Trophoblast cell (in vitro differentiated cells and primary cell): ENCODE data around the gene CAMTA2.

ENCODE experiments used
- DNase-seq, 2 donors: peaks; one replicate each; pipeline ENCODE4 v3.0.0-alpha.2; 2016
- H2AFZ ChIP-seq: 2 replicates; pipeline ENCODE4 v1.6.1; 2013; ENCODE audit warnings: low read length, moderate library complexity, mild to moderate bottlenecking; ENCODE audit not compliant: insufficient read depth, poor library complexity
- H2AK5ac ChIP-seq: 2 replicates; pipeline ENCODE4 v1.6.1; 2013; ENCODE audit warnings: mild to moderate bottlenecking, low read length
- H2BK120ac ChIP-seq: 2 replicates; pipeline ENCODE4 v1.6.1; 2013; ENCODE audit warnings: low read length, mild to moderate bottlenecking, moderate library complexity; ENCODE audit not compliant: insufficient read depth, poor library complexity
- H2BK12ac ChIP-seq: 2 replicates; pipeline ENCODE4 v1.6.1; 2013; ENCODE audit warnings: mild to moderate bottlenecking, low read length, moderate library complexity
- H2BK5ac ChIP-seq: 2 replicates; pipeline ENCODE4 v1.6.1; 2013; ENCODE audit warnings: low read length, low read depth, moderate library complexity, mild to moderate bottlenecking; ENCODE audit not compliant: poor library complexity
- H3K14ac ChIP-seq: 2 replicates; pipeline ENCODE4 v1.6.1; 2013; ENCODE audit warnings: mild to moderate bottlenecking, low read length
- H3K18ac ChIP-seq: 2 replicates; pipeline ENCODE4 v1.6.1; 2013; ENCODE audit warnings: mild to moderate bottlenecking, low read length
- H3K23ac ChIP-seq: 2 replicates; pipeline ENCODE4 v1.6.1; 2013; ENCODE audit warnings: low read length
- H3K27ac ChIP-seq: 2 replicates; pipeline ENCODE4 v1.5.1; 2013; ENCODE audit warnings: low read depth, mild to moderate bottlenecking, inconsistent platforms, low read length, moderate library complexity
- H3K27me3 ChIP-seq: 2 replicates; pipeline ENCODE4 v1.6.1; 2013; ENCODE audit warnings: inconsistent platforms, mild to moderate bottlenecking, low read length, moderate library complexity; ENCODE audit not compliant: insufficient read depth
- H3K36me3 ChIP-seq, 2 experiments: 1 replicate in 1 of 2; 2 replicates in 1 of 2; pipeline ENCODE4 v1.6.1; 2013; ENCODE audit warnings: low read length in 2 of 2, mild to moderate bottlenecking in 2 of 2, moderate library complexity in 1 of 2; ENCODE audit not compliant: insufficient read depth in 2 of 2, control insufficient read depth in 1 of 2
- H3K4ac ChIP-seq: 2 replicates; pipeline ENCODE4 v1.6.1; 2013; ENCODE audit warnings: low read depth, mild to moderate bottlenecking, low read length, moderate library complexity
- H3K4me1 ChIP-seq, 2 experiments: 1 replicate in 1 of 2; 2 replicates in 1 of 2; pipeline ENCODE4 v1.6.1; 2013; ENCODE audit warnings: low read length in 2 of 2, mild to moderate bottlenecking in 2 of 2, moderate library complexity in 1 of 2; ENCODE audit not compliant: insufficient read depth in 2 of 2, control insufficient read depth in 1 of 2
- H3K4me2 ChIP-seq: 2 replicates; pipeline ENCODE4 v1.6.1; 2013; ENCODE audit warnings: inconsistent platforms, mild to moderate bottlenecking, low read length, moderate library complexity
- H3K4me3 ChIP-seq: 2 replicates; pipeline ENCODE4 v1.5.1; 2013; ENCODE audit warnings: mild to moderate bottlenecking, low read depth, low read length, inconsistent platforms
- H3K79me1 ChIP-seq: one replicate; pipeline ENCODE4 v1.6.1; 2013; ENCODE audit warnings: low read length
- H3K79me2 ChIP-seq: 2 replicates; pipeline ENCODE4 v1.6.1; 2013; ENCODE audit warnings: low read length, mild to moderate bottlenecking; ENCODE audit not compliant: control insufficient read depth, insufficient read depth, poor library complexity
- H3K9ac ChIP-seq: 2 replicates; pipeline ENCODE4 v1.6.1; 2013; ENCODE audit warnings: mild to moderate bottlenecking, low read length
- H3K9me3 ChIP-seq: 2 replicates; pipeline ENCODE4 v1.6.1; 2013; ENCODE audit warnings: low read depth, mild to moderate bottlenecking, control low read depth, inconsistent platforms, low read length; ENCODE audit not compliant: insufficient read depth
- H4K12ac ChIP-seq: 2 replicates; pipeline ENCODE4 v1.6.1; 2013; ENCODE audit warnings: low read depth, mild to moderate bottlenecking, low read length, moderate library complexity
- H4K8ac ChIP-seq: 2 replicates; pipeline ENCODE4 v1.6.1; 2013; ENCODE audit warnings: low read depth, mild to moderate bottlenecking, low read length, moderate library complexity
- H4K91ac ChIP-seq: one replicate; pipeline ENCODE4 v1.6.1; 2013; ENCODE audit warnings: low read depth, mild to moderate bottlenecking, low read length, moderate library complexity
- WGBS: extraction: QIAGEN DNeasy Blood & Tissue Kit; methylation state at CpG from one replicate; pipeline ENCODE4 v1.1.7; 2013; ENCODE audit warnings: missing lambda C conversion rate; ENCODE audit not compliant: insufficient read length, insufficient coverage; ENCODE audit errors: extremely low coverage; 5-methylcytosine and 5-hydroxymethylcytosine counted together

The CAMTA2 gene

DNA sequence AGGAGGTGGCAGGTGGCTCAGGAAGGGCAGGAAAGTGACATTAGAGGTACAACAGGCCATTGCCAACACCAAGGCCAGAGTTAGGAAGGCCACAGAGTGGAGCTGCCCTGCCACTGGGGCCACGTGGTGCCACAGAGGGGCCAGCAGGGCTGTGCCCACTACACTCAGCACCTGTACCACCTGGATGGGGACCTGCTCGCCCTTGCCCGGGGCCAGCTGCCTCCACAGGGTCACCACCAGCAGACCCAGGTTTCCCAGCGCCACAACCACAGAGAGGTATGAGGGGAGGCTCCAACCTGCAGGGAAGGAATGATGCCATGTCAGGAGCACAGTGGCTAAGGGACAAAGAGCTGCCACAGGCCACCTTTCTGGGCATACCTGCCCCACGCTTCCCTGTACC lies 46.6 kb upstream of the CAMTA2 start:
- Histone ChIP-seq H4K12ac (no peak overlapping the region), H3K18ac (no peak overlapping the region), H2BK120ac (no peak overlapping the region), H3K4me3 (no peak overlapping the region), H2AK5ac (no peak overlapping the region), H2BK12ac (no peak overlapping the region), H4K8ac (no peak overlapping the region), H3K79me2 (no peaks in the 10 kb centered on the region), H3K27me3 (peaks cover 3% of the 10 kb centered on the region), H3K4me2 (no peak overlapping the region), H2BK5ac (no peak overlapping the region), H3K79me1 (peaks cover 2% of the 10 kb centered on the region), H2AFZ (no peak overlapping the region), H3K14ac (no peak overlapping the region), H3K23ac (no peak overlapping the region), H4K91ac (no peak overlapping the region), H3K9ac (no peak overlapping the region), H3K27ac (no peak overlapping the region), H3K9me3 (peaks cover 1% of the 10 kb centered on the region), H3K4me1 (no peaks in the 10 kb centered on the region), H3K36me3 (no peaks in the 10 kb centered on the region), H3K4ac (no peak overlapping the region)
- no peak for DNase-seq
- WGBS = no CpG with 5 or more reads among the region's 5 CpGs

DNA sequence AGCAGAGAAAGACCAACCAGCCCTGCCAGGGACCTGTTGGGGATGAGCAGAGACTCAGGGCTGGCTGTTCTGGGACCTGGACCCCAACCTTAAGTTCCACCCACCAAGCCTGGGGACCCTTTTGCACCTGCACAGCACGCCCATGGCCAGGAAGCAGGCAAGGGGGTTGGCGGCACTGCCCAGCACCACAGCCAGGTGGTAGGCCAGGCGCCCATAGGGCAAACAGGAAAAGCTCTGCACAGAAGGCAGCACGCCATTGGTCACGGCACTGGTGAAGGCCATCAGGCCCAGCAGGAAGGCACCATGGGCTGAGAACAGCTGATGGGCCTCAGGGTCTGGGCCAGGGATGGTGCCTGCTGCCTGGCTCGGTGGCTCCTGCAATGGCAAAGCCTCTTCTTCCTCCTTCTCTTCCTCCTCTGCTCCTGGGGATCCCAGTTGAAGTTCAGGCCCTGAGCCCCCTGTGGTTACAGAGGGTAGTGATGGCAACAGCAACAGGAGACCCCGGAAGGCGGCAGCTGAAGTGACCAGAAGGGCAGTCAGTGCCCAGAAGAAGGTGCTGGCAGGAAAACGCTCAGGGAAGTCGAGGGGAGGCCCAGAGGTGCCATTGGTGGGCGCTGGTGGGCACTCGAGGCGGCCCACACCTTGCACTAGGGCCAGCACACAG lies 46.0 kb upstream of the CAMTA2 start:
- H2AK5ac ChIP-seq = no peak overlapping the region
- H3K4me3 ChIP-seq = no peak overlapping the region
- peaks cover 3% of the 10 kb centered on the region for H3K27me3 ChIP-seq
- DNase-seq = no peak
- H4K91ac ChIP-seq = no peak overlapping the region
- WGBS = no CpG with 5 or more reads among the region's 13 CpGs
- H4K8ac ChIP-seq = no peak overlapping the region
- H2BK120ac ChIP-seq = no peak overlapping the region
- H3K23ac ChIP-seq = no peak overlapping the region
- H2BK5ac ChIP-seq = no peak overlapping the region
- H3K79me1 ChIP-seq = peaks cover 2% of the 10 kb centered on the region
- H2BK12ac ChIP-seq = no peak overlapping the region
- H2AFZ ChIP-seq = no peak overlapping the region
- H3K4ac ChIP-seq = no peak overlapping the region
- peaks cover 1% of the 10 kb centered on the region for H3K9me3 ChIP-seq
- H3K4me1 ChIP-seq = no peaks in the 10 kb centered on the region
- H4K12ac ChIP-seq = no peak overlapping the region
- no peak overlapping the region for H3K14ac ChIP-seq
- H3K9ac ChIP-seq = no peak overlapping the region
- H3K18ac ChIP-seq = no peak overlapping the region
- no peak overlapping the region for H3K27ac ChIP-seq
- H3K4me2 ChIP-seq = no peak overlapping the region
- H3K79me2 ChIP-seq = no peaks in the 10 kb centered on the region
- H3K36me3 ChIP-seq = no peaks in the 10 kb centered on the region

DNA sequence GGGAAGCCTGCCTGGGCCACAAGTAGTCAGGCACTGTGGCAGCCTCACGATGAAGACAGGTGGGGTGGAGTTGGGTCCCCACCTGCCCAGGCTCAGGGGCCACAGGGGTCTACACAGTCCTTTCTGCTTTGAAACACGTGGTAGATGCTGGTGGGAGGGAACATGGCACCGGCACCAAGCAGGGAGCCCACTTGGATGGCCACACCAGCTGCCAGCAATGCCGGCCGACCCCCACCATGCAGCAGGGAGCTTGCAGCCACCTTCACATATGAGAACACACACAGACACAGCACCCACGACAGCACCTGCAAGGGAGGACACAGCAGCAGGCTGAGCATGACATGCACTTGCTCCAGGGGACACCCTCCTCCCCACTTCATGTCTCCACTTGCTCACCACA lies 45.4 kb upstream of the CAMTA2 start:
- no peaks in the 10 kb centered on the region for H3K36me3 ChIP-seq
- no peak overlapping the region for H3K18ac ChIP-seq
- H2AK5ac ChIP-seq = no peak overlapping the region
- H2BK12ac ChIP-seq = no peak overlapping the region
- H3K4ac ChIP-seq = no peak overlapping the region
- no peaks in the 10 kb centered on the region for H3K4me1 ChIP-seq
- no peak overlapping the region for H3K4me3 ChIP-seq
- H2BK5ac ChIP-seq = no peak overlapping the region
- H3K23ac ChIP-seq = no peak overlapping the region
- peaks cover 3% of the 10 kb centered on the region for H3K27me3 ChIP-seq
- no peak overlapping the region for H3K27ac ChIP-seq
- H3K9me3 ChIP-seq = peaks cover 1% of the 10 kb centered on the region
- H2AFZ ChIP-seq = no peak overlapping the region
- no peak overlapping the region for H4K12ac ChIP-seq
- no peak overlapping the region for H3K14ac ChIP-seq
- H3K9ac ChIP-seq = no peak overlapping the region
- H4K8ac ChIP-seq = no peak overlapping the region
- H2BK120ac ChIP-seq = no peak overlapping the region
- no peak overlapping the region for H4K91ac ChIP-seq
- H3K79me1 ChIP-seq = peaks cover 2% of the 10 kb centered on the region
- H3K4me2 ChIP-seq = no peak overlapping the region
- no peak for DNase-seq
- H3K79me2 ChIP-seq = no peaks in the 10 kb centered on the region
- WGBS = no CpG with 5 or more reads among the region's 6 CpGs

- Histone ChIP-seq H3K14ac (no peak overlapping the region), H3K18ac (no peak overlapping the region), H3K23ac (no peak overlapping the region), H3K79me1 (peaks cover 2% of the 10 kb centered on the region), H3K79me2 (no peaks in the 10 kb centered on the region), H2BK120ac (peak overlapping the region; percentile 49), H4K91ac (no peak overlapping the region), H2AK5ac (no peak overlapping the region), H3K4me2 (peak overlapping the region; percentile 71), H3K9ac (no peak overlapping the region), H2BK5ac (no peak overlapping the region), H3K27me3 (peaks cover 3% of the 10 kb centered on the region), H3K4me1 (no peaks in the 10 kb centered on the region), H4K8ac (peak overlapping the region; percentile 85), H3K4ac (no peak overlapping the region), H3K27ac (no peak overlapping the region), H3K36me3 (no peaks in the 10 kb centered on the region), H4K12ac (peak overlapping the region; percentile 79), H3K9me3 (peaks cover 1% of the 10 kb centered on the region), H2AFZ (peak overlapping the region; percentile 47), H2BK12ac (no peak overlapping the region), H3K4me3 (no peak overlapping the region)
- peak; percentile 73 to 95 for DNase-seq
- WGBS = no CpG with 5 or more reads among the region's 48 CpGs
Observed at GRCh38 chr17:5031365-5032082, 44.0 kb upstream of the CAMTA2 start.
